ENCODE results near the gene UROC1.
A peak's percentile ranks its signal among the peaks of the same experiment; 100 is the strongest.

The UROC1 gene

GRCh38 chr3:126554560-126555525, 37.3 kb upstream of the UROC1 start:
- Histone ChIP-seq H3K36me3 (replicated peaks in 1 of 2; ENCODE audit: control insufficient read depth in 2 of 2, insufficient read depth in 2 of 2, low read length in 2 of 2) (no peaks in the 10 kb centered on the region), H4K91ac (ENCODE audit: low read depth, low read length, poor library complexity) (peak overlapping the region; percentile 24), H2AK5ac (ENCODE audit: low read depth, low read length) (peak overlapping the region; percentile 91), H2BK120ac (ENCODE audit: low read depth, low read length) (peak overlapping the region; percentile 44), H4K8ac (ENCODE audit: low read depth, low read length) (peak overlapping the region; percentile 48), H3K27me3 (ENCODE audit: control insufficient read depth in 3 of 3, insufficient read depth in 3 of 3, low read depth in 1 of 3, low read length in 3 of 3) (peaks cover 0 to 10% (median 0%) of the 10 kb centered on the region in 3 experiments), H3K9ac (ENCODE audit: low read depth, low read length, poor library complexity) (no peak overlapping the region), H2BK5ac (ENCODE audit: low read length) (no peak overlapping the region), H3K4me3 (ENCODE audit: low read length in 2 of 2) (no peak overlapping the region), H3K14ac (ENCODE audit: low read length) (no peak overlapping the region), H2AFZ (ENCODE audit: low read length) (no peak overlapping the region), H3K18ac (ENCODE audit: low read length) (no peak overlapping the region), H3K4me1 (ENCODE audit: control insufficient read depth in 2 of 2, insufficient read depth in 1 of 2, low read depth in 1 of 2, low read length in 2 of 2) (peaks cover under 1 to 13% of the 10 kb centered on the region in 2 donors), H3K4me2 (ENCODE audit: insufficient read depth, low read length, poor library complexity, severe bottlenecking) (no peak overlapping the region), H3K9me3 (replicated peaks in 1 of 2; ENCODE audit: control insufficient read depth in 2 of 2, insufficient read depth in 1 of 2, low read depth in 1 of 2, low read length in 2 of 2) (no peaks in the 10 kb centered on the region), H3K4ac (ENCODE audit: low read length) (peak overlapping the region; percentile 23), H3K79me1 (ENCODE audit: low read depth, low read length) (peaks cover 5% of the 10 kb centered on the region), H2BK15ac (ENCODE audit: low read length) (peak overlapping the region; percentile 32), H3K27ac (replicated peaks; ENCODE audit: low read length) (no peak overlapping the region), H3K23ac (ENCODE audit: low read depth, low read length, poor library complexity) (peak overlapping the region; percentile 17), H2BK12ac (ENCODE audit: low read length) (peak overlapping the region; percentile 73)
- no peak for DNase-seq (ENCODE audit: low spot score)
- no CpG with 5 or more reads among the region's 19 CpGs for WGBS, 2 donors (ENCODE audit: extremely low coverage in 2 of 2, insufficient read length in 2 of 2, insufficient replicate concordance in 1 of 2)

- no CpG with 5 or more reads among the region's 19 CpGs for WGBS, 2 donors (ENCODE audit: extremely low coverage in 2 of 2, insufficient read length in 2 of 2, insufficient replicate concordance in 1 of 2)
- Histone ChIP-seq H2BK15ac (ENCODE audit: low read length) (no peak overlapping the region), H3K4ac (ENCODE audit: low read length) (no peak overlapping the region), H2AK5ac (ENCODE audit: low read depth, low read length) (peak overlapping the region; percentile 61), H3K9me3 (replicated peaks in 1 of 2; ENCODE audit: control insufficient read depth in 2 of 2, insufficient read depth in 1 of 2, low read depth in 1 of 2, low read length in 2 of 2) (no peaks in the 10 kb centered on the region), H3K27me3 (ENCODE audit: control insufficient read depth in 3 of 3, insufficient read depth in 3 of 3, low read depth in 1 of 3, low read length in 3 of 3) (peaks cover 0 to 5% (median 0%) of the 10 kb centered on the region in 3 experiments), H3K23ac (ENCODE audit: low read depth, low read length, poor library complexity) (peak overlapping the region; percentile 29), H2BK120ac (ENCODE audit: low read depth, low read length) (no peak overlapping the region), H3K4me3 (ENCODE audit: low read length in 2 of 2) (no peak overlapping the region), H3K18ac (ENCODE audit: low read length) (peak overlapping the region; percentile 55), H2BK5ac (ENCODE audit: low read length) (no peak overlapping the region), H4K8ac (ENCODE audit: low read depth, low read length) (no peak overlapping the region), H3K27ac (replicated peaks; ENCODE audit: low read length) (no peak overlapping the region), H3K79me1 (ENCODE audit: low read depth, low read length) (peaks cover 5% of the 10 kb centered on the region), H4K91ac (ENCODE audit: low read depth, low read length, poor library complexity) (no peak overlapping the region), H3K36me3 (replicated peaks in 1 of 2; ENCODE audit: control insufficient read depth in 2 of 2, insufficient read depth in 2 of 2, low read length in 2 of 2) (no peaks in the 10 kb centered on the region), H2BK12ac (ENCODE audit: low read length) (peak overlapping the region; percentile 6), H3K4me2 (ENCODE audit: insufficient read depth, low read length, poor library complexity, severe bottlenecking) (no peak overlapping the region), H3K4me1 (ENCODE audit: control insufficient read depth in 2 of 2, insufficient read depth in 1 of 2, low read depth in 1 of 2, low read length in 2 of 2) (peaks cover 12 to 23% of the 10 kb centered on the region in 2 donors), H3K9ac (ENCODE audit: low read depth, low read length, poor library complexity) (no peak overlapping the region), H2AFZ (ENCODE audit: low read length) (no peak overlapping the region), H3K14ac (ENCODE audit: low read length) (peak overlapping the region; percentile 67)
- DNase-seq (ENCODE audit: low spot score): no peak
Measured at GRCh38 chr3:126553284-126554084, 35.9 kb upstream of the UROC1 start.

GRCh38 chr3:126552688-126553283, 35.2 kb upstream of the UROC1 start:
- H3K4me1 ChIP-seq (ENCODE audit: control insufficient read depth in 2 of 2, insufficient read depth in 1 of 2, low read depth in 1 of 2, low read length in 2 of 2): peaks cover 12 to 21% of the 10 kb centered on the region in 2 donors
- no peak overlapping the region for H4K8ac ChIP-seq (ENCODE audit: low read depth, low read length)
- no peak for DNase-seq (ENCODE audit: low spot score)

More at GRCh38 chr3:126552688-126553283, 35.2 kb upstream of the UROC1 start:
- Histone ChIP-seq H3K23ac (ENCODE audit: low read depth, low read length, poor library complexity) (peak overlapping the region; percentile 34), H2AFZ (ENCODE audit: low read length) (no peak overlapping the region), H3K4ac (ENCODE audit: low read length) (no peak overlapping the region), H2BK120ac (ENCODE audit: low read depth, low read length) (no peak overlapping the region), H2BK12ac (ENCODE audit: low read length) (peak overlapping the region; percentile 80), H3K9ac (ENCODE audit: low read depth, low read length, poor library complexity) (peak overlapping the region; percentile 50), H3K79me1 (ENCODE audit: low read depth, low read length) (peaks cover 5% of the 10 kb centered on the region), H3K18ac (ENCODE audit: low read length) (peak overlapping the region; percentile 71), H3K14ac (ENCODE audit: low read length) (peak overlapping the region; percentile 50), H3K27ac (replicated peaks; ENCODE audit: low read length) (no peak overlapping the region), H3K36me3 (replicated peaks in 1 of 2; ENCODE audit: control insufficient read depth in 2 of 2, insufficient read depth in 2 of 2, low read length in 2 of 2) (no peaks in the 10 kb centered on the region), H3K27me3 (ENCODE audit: control insufficient read depth in 3 of 3, insufficient read depth in 3 of 3, low read depth in 1 of 3, low read length in 3 of 3) (peaks cover 0 to 10% (median 0%) of the 10 kb centered on the region in 3 experiments), H3K9me3 (replicated peaks in 1 of 2; ENCODE audit: control insufficient read depth in 2 of 2, insufficient read depth in 1 of 2, low read depth in 1 of 2, low read length in 2 of 2) (no peaks in the 10 kb centered on the region), H2AK5ac (ENCODE audit: low read depth, low read length) (peak overlapping the region; percentile 71), H2BK5ac (ENCODE audit: low read length) (peak overlapping the region; percentile 19), H2BK15ac (ENCODE audit: low read length) (no peak overlapping the region), H3K4me3 (ENCODE audit: low read length in 2 of 2) (no peak overlapping the region), H3K4me2 (ENCODE audit: insufficient read depth, low read length, poor library complexity, severe bottlenecking) (no peak overlapping the region), H4K91ac (ENCODE audit: low read depth, low read length, poor library complexity) (peak overlapping the region; percentile 97)
- WGBS, 2 donors (ENCODE audit: extremely low coverage in 2 of 2, insufficient read length in 2 of 2, insufficient replicate concordance in 1 of 2): no CpG with 5 or more reads among the region's 14 CpGs
